ENCODE data around the gene ITGA8.

GRCh38 chr10:15630353-15630752 is 89.4 kb downstream of the ITGA8 start:
- no peak for TF ChIP-seq CTCF (IDR thresholded peaks at IDR 0.05; ENCODE audit: low read depth, low read length)
- no peak for TF ChIP-seq EZH2phosphoT487 (IDR thresholded peaks at IDR 0.05; ENCODE audit: low read depth)
